Thyroid gland (tissue), 4 donors: Measurements from ENCODE around the gene COA4.

Experiments used
- POLR2A ChIP-seq, 2 donors: fragments of 450-650 bp; IDR thresholded peaks; one replicate each; pipeline ENCODE4 v1.6.1; 2017; ENCODE audit warnings: antibody characterized with exemption in 2 of 2, mild to moderate bottlenecking in 2 of 2, moderate library complexity in 1 of 2
- TF ChIP-seq, protein P1 (sequence below), 6 experiments: fragments of 200-600 bp in 3 of 6; fragments of 450-650 bp in 3 of 6; sonication (generic) in 3 of 6; IDR thresholded peaks; one replicate each; pipeline ENCODE4 v1.5.1; 2016 to 2019; ENCODE audit warnings: antibody characterized with exemption in 6 of 6, mild to moderate bottlenecking in 2 of 6, inconsistent platforms in 1 of 6, moderate library complexity in 1 of 6

GRCh38 chr11:73859671-73860070 lies 17.0 kb downstream of the COA4 start:
- TF ChIP-seq, protein P1, sequence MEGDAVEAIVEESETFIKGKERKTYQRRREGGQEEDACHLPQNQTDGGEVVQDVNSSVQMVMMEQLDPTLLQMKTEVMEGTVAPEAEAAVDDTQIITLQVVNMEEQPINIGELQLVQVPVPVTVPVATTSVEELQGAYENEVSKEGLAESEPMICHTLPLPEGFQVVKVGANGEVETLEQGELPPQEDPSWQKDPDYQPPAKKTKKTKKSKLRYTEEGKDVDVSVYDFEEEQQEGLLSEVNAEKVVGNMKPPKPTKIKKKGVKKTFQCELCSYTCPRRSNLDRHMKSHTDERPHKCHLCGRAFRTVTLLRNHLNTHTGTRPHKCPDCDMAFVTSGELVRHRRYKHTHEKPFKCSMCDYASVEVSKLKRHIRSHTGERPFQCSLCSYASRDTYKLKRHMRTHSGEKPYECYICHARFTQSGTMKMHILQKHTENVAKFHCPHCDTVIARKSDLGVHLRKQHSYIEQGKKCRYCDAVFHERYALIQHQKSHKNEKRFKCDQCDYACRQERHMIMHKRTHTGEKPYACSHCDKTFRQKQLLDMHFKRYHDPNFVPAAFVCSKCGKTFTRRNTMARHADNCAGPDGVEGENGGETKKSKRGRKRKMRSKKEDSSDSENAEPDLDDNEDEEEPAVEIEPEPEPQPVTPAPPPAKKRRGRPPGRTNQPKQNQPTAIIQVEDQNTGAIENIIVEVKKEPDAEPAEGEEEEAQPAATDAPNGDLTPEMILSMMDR (IDR thresholded peaks at IDR 0.05), result no peak
- TF ChIP-seq POLR2A (IDR thresholded peaks at IDR 0.05), result no peak
